Fibroblast of pulmonary artery (primary cell): Measurements from ENCODE around the gene NAA10.

Source experiments
- DNase-seq: peaks from one replicate; pipeline ENCODE4 v3.0.0-alpha.2; 2010; ENCODE audit warnings: low read depth
- H3K4me3 ChIP-seq: replicated peaks from 2 replicates; pipeline ENCODE4 v1.5.1; 2011; ENCODE audit warnings: low read depth, mild to moderate bottlenecking, control low read depth, low read length, moderate library complexity
- TF ChIP-seq, protein P1 (sequence below): IDR thresholded peaks from 2 replicates; pipeline ENCODE4 v1.5.1; 2011; ENCODE audit warnings: mild to moderate bottlenecking, control low read depth, low read length, inconsistent platforms; ENCODE audit errors: missing control alignments

NAA10 gene

DNA sequence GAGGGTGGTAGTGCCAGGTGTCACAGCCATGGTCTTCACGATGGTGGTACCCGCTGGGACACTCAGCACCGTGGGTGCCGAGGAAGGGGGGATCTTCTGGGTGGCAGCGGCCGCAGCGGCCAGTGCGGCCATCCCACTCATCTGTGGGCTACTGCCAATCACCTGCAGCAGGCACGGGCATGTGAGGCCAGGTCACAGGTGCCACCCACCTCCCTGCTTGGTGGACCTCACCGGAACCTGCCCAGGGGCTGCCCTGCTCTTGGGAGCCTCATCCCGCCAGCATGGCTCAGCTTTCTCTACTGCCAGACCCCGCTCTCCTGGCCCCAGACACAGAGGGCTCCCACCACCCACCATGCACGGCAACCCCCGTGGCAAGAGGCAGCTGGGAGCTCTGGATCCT lies 23.8 kb upstream of the NAA10 start:
- TF ChIP-seq, protein P1, sequence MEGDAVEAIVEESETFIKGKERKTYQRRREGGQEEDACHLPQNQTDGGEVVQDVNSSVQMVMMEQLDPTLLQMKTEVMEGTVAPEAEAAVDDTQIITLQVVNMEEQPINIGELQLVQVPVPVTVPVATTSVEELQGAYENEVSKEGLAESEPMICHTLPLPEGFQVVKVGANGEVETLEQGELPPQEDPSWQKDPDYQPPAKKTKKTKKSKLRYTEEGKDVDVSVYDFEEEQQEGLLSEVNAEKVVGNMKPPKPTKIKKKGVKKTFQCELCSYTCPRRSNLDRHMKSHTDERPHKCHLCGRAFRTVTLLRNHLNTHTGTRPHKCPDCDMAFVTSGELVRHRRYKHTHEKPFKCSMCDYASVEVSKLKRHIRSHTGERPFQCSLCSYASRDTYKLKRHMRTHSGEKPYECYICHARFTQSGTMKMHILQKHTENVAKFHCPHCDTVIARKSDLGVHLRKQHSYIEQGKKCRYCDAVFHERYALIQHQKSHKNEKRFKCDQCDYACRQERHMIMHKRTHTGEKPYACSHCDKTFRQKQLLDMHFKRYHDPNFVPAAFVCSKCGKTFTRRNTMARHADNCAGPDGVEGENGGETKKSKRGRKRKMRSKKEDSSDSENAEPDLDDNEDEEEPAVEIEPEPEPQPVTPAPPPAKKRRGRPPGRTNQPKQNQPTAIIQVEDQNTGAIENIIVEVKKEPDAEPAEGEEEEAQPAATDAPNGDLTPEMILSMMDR: no peak
- no peak overlapping the region for H3K4me3 ChIP-seq
- no peak for DNase-seq

DNA sequence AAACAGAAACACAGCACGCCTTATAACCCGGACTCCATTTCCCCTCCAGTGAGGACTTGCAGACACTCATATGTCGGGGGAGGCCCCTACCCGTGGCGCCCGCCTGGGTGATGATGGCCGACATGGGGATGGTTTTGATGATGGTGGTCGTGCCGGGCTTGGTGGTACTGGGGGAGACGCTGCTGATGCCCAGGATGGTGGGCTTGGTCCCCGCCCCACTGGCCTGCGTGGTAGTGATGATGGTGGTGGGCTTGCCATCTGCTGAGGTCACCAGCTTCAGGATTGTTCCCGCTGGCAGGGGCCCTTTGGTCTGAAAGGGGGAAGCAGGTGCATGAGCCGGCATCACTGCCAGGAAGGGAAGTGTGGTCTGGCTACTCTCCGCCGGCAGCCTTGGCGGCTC lies 22.4 kb upstream of the NAA10 start:
- TF ChIP-seq, protein P1: no peak
- H3K4me3 ChIP-seq: no peak overlapping the region
- no peak for DNase-seq

DNA sequence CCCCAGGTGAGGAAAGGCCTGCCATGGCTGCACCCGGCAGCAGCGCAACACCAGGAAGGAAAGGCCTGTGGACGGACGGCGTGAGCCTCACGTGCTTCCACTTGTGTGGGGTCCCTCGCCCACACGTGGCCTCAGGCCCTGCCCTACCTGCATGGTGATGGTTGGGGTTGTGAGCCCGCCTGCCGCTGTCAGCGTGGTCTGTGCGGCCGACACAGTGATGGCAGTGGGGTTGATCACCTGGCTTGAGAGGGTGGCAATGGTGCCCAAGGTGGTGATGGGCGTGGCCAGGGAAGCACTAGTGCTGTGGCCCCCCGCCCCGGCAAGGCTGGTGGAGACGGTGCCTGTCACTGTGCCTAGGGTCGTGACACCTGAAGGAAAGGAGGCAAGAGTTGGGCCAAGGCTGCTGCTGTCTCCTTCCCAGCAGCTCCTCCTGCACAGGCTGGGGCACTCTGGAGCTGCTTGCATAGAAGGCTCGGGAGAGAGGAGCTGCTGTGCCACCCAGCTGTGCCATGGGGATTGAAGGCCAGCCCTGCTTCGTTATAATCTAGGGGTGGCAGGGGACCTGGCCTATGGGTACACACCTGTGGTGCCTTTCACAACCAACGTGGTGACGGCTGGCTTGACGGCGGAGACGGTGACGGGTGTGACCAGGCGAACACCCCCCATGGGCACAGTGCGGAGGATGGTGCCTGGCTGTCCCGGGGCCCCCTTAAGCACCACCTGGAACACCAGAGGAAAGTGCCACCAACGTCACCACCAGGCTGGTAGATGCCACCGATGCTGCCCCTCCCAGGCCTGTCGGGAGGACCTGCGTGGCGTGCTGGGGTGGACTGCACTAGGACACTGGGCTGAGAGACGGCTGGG lies 21.4 kb upstream of the NAA10 start:
- H3K4me3 ChIP-seq: no peak overlapping the region
- no peak for DNase-seq
- TF ChIP-seq, protein P1: no peak

DNA sequence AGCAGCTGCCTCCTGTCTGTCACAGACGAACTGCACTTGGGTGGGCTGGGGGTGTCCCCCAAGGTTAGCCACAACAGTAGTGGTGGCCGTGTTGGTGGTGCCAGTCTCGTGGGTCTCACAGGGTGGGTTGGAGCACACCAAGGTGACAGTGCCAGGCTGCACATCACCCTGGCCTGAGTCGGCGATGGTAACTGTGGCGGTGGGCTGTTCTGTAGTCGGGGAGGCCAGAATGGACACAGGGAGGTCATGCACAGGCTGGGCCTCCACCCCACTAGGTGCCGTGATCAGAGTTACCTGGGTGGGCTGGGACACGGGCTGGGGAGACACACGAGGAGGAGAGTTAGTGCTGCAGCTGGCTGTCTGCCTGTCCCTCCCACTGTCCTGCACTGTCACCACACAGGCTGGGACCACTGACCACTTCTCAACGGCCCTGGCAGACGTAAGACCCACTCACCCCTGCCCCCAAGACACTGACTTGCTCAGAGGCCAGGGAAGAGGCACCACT lies 20.4 kb upstream of the NAA10 start:
- DNase-seq: no peak
- TF ChIP-seq, protein P1: no peak
- no peak overlapping the region for H3K4me3 ChIP-seq

DNA sequence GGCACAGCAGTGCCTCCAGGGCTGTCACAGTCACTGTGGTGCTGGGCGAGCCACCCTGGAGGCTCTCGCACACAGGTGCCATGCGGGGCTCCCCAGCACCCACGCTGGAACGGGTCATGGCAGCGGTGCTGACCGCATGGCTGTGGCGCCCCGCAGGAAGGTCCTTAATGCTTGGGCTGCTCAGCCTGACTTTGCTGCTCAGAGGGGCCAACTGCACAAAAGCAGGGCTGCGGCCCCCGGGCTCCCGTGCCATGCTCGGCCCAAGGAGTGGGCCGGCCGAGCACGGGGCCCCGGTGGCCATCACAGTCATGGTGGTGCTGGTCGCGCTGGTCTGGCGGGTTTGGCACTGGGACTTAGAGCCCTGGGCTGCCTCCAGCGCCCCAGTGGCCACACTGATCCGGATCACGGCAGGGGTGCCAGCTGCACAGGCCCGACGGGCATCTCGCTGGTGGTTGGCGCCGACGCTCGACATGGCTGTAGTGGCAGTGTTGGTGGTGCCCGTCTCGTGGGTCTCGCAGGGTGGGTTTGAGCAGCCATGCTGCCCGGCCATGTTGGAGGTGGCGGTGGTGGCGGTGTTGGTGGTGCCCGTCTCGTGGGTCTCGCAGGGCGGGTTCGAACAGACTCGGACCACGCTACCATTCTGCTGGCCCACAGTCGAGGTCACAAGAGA lies 19.9 kb upstream of the NAA10 start:
- DNase-seq: no peak
- TF ChIP-seq, protein P1: no peak
- H3K4me3 ChIP-seq: no peak overlapping the region

DNA sequence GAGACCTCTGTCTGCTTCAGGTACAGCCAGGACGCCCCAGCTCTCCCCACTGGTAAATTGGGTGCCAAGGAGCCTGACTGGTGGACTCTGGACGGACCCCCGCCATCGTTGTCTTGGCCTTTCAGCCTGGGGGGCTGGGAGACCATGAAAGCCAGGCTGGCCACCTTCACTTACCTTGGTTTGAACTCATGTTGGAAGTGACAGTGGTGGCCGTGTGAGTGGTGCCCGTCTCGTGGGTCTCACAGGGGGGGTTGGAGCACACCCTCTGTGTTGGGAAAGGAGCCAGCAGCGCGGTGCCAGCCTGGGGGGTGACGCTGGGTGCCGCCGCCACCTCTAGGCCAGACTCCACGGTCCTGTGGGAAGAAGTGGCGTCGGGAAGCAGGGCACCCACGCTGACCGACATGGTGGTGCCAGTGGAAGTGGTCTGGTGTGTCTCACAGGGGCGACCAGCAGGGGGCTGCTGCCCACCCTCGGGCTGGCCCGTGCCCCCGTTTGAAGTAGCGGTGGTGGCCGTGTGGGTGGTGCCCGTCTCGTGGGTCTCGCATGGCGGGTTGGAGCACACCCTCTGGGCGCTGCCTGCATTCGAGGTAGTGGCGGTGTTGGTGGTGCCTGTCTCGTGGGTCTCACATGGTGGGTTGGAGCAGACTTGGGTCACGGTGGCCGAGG lies 19.2 kb upstream of the NAA10 start:
- H3K4me3 ChIP-seq: no peak overlapping the region
- no peak for DNase-seq
- TF ChIP-seq, protein P1: no peak
